ENCODE results near the gene SNAPC3. TPM values are rescaled to one million over a fixed set of nuclear protein-coding genes. Genes with fewer than 3 reads are reported as not detected.

SNAPC3 gene
- total RNA-seq, 1 experiment from 2014 or later = 28.0 TPM

DNA sequence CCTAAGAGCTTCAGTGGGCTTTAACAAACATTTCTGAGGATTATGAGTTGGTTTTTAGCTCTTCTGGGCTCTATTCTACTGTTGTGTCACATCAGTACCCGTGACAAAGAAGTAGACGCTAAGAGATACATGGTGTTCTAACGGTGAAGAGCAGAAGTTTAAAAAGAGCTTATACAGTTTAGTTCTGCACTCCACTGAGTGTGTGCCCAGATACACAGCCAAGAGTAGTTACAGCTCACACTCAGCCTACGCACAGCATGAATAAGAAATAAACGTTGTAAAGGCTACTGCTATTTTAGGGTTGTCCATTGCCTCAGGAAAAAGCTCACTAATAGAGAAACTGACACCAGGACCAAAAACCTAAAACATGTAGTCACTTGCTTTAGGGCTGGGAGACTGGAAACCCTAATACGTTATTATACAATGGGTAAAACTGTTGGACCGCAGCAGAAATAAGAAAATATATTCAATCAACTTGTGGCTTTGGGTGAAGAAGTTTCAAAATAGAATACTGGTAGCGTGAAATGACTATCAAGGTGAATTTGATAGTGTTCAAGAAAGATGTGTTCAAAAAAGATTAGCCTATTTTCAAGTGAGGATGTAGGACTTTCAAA, 53.4 kb downstream of the SNAPC3 start:
- Histone ChIP-seq H2AFZ (ENCODE audit: low read length) (no peak overlapping the region), H3K9me3 (ENCODE audit: control insufficient read depth, low read depth, low read length) (no peaks in the 10 kb centered on the region), H3K14ac (ENCODE audit: insufficient read depth, low read length) (no peak overlapping the region), H3K79me1 (ENCODE audit: insufficient read depth, low read depth, low read length, poor library complexity, severe bottlenecking) (peaks cover 2% of the 10 kb centered on the region), H4K8ac (replicated peaks; ENCODE audit: insufficient read length, low read depth, low read length) (no peak overlapping the region), H2BK20ac (ENCODE audit: low read depth, low read length, poor library complexity, severe bottlenecking) (no peak overlapping the region), H4K20me1 (ENCODE audit: control insufficient read depth, insufficient read depth, insufficient read length) (no peaks in the 10 kb centered on the region), H3K9ac (ENCODE audit: extremely low read depth, insufficient read length, low read length) (no peak overlapping the region), H2AK5ac (ENCODE audit: insufficient read length, low read length) (no peak overlapping the region), H4K91ac (ENCODE audit: insufficient read length, low read depth, low read length) (no peak overlapping the region), H3K4me1 (ENCODE audit: insufficient read depth, low read length) (no peaks in the 10 kb centered on the region), H3K4me2 (ENCODE audit: insufficient read depth, insufficient read length, low read length) (no peak overlapping the region), H3K27ac (ENCODE audit: insufficient read length, low read depth, low read length) (no peak overlapping the region), H3K23ac (ENCODE audit: insufficient read length, low read depth, low read length) (no peak overlapping the region), H2BK5ac (ENCODE audit: insufficient read length, low read length) (no peak overlapping the region), H3K79me2 (ENCODE audit: insufficient read depth, low read length) (no peaks in the 10 kb centered on the region; the same call in 1 of the 2 replicates), H2BK12ac (ENCODE audit: insufficient read length, low read depth, low read length) (no peak overlapping the region), H3K23me2 (ENCODE audit: insufficient read length, low read depth, low read length, poor library complexity, severe bottlenecking) (no peaks in the 10 kb centered on the region), H3K18ac (ENCODE audit: insufficient read length, low read depth, low read length) (no peak overlapping the region), H3T11ph (ENCODE audit: low read length) (no peak overlapping the region), H4K5ac (ENCODE audit: insufficient read length, low read depth, low read length) (no peak overlapping the region), H3K4ac (ENCODE audit: low read depth, low read length) (no peak overlapping the region), H3K56ac (ENCODE audit: insufficient read length, low read depth, low read length) (no peak overlapping the region), H2BK15ac (ENCODE audit: low read depth, low read length) (no peak overlapping the region), H2BK120ac (ENCODE audit: low read depth, low read length, poor library complexity, severe bottlenecking) (no peak overlapping the region), H3K27me3 (ENCODE audit: insufficient read depth, low read length) (no peaks in the 10 kb centered on the region)
- H3K27me3 Mint-ChIP-seq (ENCODE audit: low read depth) = no peaks in the 10 kb centered on the region
- no peaks in the 10 kb centered on the region for H3K9me3 Mint-ChIP-seq
- H3K27ac Mint-ChIP-seq = peak overlapping the region in 1 of 3 experiments; percentile 69; a peak in 1 of 7 replicates
- TF ChIP-seq, protein P1, sequence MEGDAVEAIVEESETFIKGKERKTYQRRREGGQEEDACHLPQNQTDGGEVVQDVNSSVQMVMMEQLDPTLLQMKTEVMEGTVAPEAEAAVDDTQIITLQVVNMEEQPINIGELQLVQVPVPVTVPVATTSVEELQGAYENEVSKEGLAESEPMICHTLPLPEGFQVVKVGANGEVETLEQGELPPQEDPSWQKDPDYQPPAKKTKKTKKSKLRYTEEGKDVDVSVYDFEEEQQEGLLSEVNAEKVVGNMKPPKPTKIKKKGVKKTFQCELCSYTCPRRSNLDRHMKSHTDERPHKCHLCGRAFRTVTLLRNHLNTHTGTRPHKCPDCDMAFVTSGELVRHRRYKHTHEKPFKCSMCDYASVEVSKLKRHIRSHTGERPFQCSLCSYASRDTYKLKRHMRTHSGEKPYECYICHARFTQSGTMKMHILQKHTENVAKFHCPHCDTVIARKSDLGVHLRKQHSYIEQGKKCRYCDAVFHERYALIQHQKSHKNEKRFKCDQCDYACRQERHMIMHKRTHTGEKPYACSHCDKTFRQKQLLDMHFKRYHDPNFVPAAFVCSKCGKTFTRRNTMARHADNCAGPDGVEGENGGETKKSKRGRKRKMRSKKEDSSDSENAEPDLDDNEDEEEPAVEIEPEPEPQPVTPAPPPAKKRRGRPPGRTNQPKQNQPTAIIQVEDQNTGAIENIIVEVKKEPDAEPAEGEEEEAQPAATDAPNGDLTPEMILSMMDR (conservative IDR thresholded peaks at IDR 0.05) = no peak
- WGBS (ENCODE audit: extremely low coverage, insufficient read length, low lambda C conversion rate) = no CpG with 5 or more reads among the region's 8 CpGs
- peaks cover 2 to 4% of the 10 kb centered on the region in 2 experiments; a peak in 3 of 4 replicates for H3K4me1 Mint-ChIP-seq
- DNase-seq = no peak
- H3K4me3 Mint-ChIP-seq = no peak overlapping the region
- peaks cover 33 to 79% (median 76%) of the 10 kb centered on the region in 3 experiments for H3K36me3 Mint-ChIP-seq (ENCODE audit: insufficient read depth in 1 of 3, low read depth in 3 of 3)

All from H9 (cell line).